SK-N-SH treated with all-trans-retinoic acid at 6 μM for 48 hours (cell line): ENCODE results near the gene LSM3.

Experiments used
- ATAC-seq: fragments of 200-7000 bp; cut with Tn5 transposase; 3 replicates; pipeline ENCODE4 v1.9.1; 2020; ENCODE audit warnings: mild to moderate bottlenecking, moderate library complexity
- ARNTL ChIP-seq: fragments of 450-650 bp; formaldehyde crosslinking; IDR thresholded peaks from 2 replicates; pipeline ENCODE4 v1.5.0; 2020; ENCODE audit warnings: low read depth, mild to moderate bottlenecking, moderate library complexity, borderline replicate concordance
- BACH2 ChIP-seq: fragments of 250-450 bp; sonication (Bioruptor Pico); IDR thresholded peaks from 2 replicates; pipeline ENCODE4 v1.9.0; 2021; ENCODE audit warnings: mild to moderate bottlenecking, borderline replicate concordance
- ESRRG ChIP-seq: fragments of 250-450 bp; sonication (Bioruptor Pico); IDR thresholded peaks from 2 replicates; pipeline ENCODE4 v1.6.1; 2021; ENCODE audit warnings: mild to moderate bottlenecking
- GLIS3 ChIP-seq: fragments of 250-450 bp; sonication (Bioruptor Pico); IDR thresholded peaks from 2 replicates; pipeline ENCODE4 v1.5.0; 2020; ENCODE audit warnings: mild to moderate bottlenecking, moderate library complexity
- ISL1 ChIP-seq: fragments of 250-450 bp; sonication (Bioruptor Pico); IDR thresholded peaks from 2 replicates; pipeline ENCODE4 v2.1.2; 2022; ENCODE audit warnings: mild to moderate bottlenecking, moderate library complexity
- OSR1 ChIP-seq: fragments of 250-450 bp; sonication (Bioruptor Pico); IDR thresholded peaks from 2 replicates; pipeline ENCODE4 v1.8.0; 2022; ENCODE audit warnings: moderate library complexity, mild to moderate bottlenecking, inconsistent platforms
- PATZ1 ChIP-seq: fragments of 250-450 bp; sonication (Bioruptor Pico); IDR thresholded peaks from 2 replicates; pipeline ENCODE4 v1.8.0; 2020; ENCODE audit warnings: mild to moderate bottlenecking, moderate library complexity, borderline replicate concordance
- PPARA ChIP-seq: fragments of 250-450 bp; sonication (Bioruptor Pico); IDR thresholded peaks from 2 replicates; pipeline ENCODE4 v1.5.0; 2020; ENCODE audit warnings: mild to moderate bottlenecking, borderline replicate concordance
- RARB ChIP-seq: fragments of 250-450 bp; sonication (Bioruptor Pico); IDR thresholded peaks from 2 replicates; pipeline ENCODE4 v1.8.0; 2021; ENCODE audit warnings: mild to moderate bottlenecking, moderate library complexity
- SNAI2 ChIP-seq: fragments of 250-450 bp; sonication (Bioruptor Pico); IDR thresholded peaks from 2 replicates; pipeline ENCODE4 v1.5.0; 2020; ENCODE audit warnings: mild to moderate bottlenecking, moderate library complexity
- TCF4 ChIP-seq: fragments of 250-450 bp; sonication (Bioruptor Pico); IDR thresholded peaks from 2 replicates; pipeline ENCODE4 v1.8.0; 2021; ENCODE audit warnings: mild to moderate bottlenecking, moderate library complexity, borderline replicate concordance
- TOX ChIP-seq: fragments of 250-450 bp; sonication (Bioruptor Pico); IDR thresholded peaks from 2 replicates; pipeline ENCODE4 v1.8.0; 2021; ENCODE audit warnings: mild to moderate bottlenecking, moderate library complexity, borderline replicate concordance
- TSHZ2 ChIP-seq: fragments of 250-450 bp; sonication (Bioruptor Pico); IDR thresholded peaks from 2 replicates; pipeline ENCODE4 v1.5.0; 2020; ENCODE audit warnings: mild to moderate bottlenecking, moderate library complexity
- ZC3H10 ChIP-seq: fragments of 250-450 bp; sonication (Bioruptor Pico); IDR thresholded peaks from 2 replicates; pipeline ENCODE4 v1.5.1; 2021; ENCODE audit warnings: mild to moderate bottlenecking, moderate library complexity
- ZFP3 ChIP-seq: fragments of 250-450 bp; sonication (Bioruptor Pico); IDR thresholded peaks from 2 replicates; pipeline ENCODE4 v1.5.0; 2020; ENCODE audit warnings: mild to moderate bottlenecking, moderate library complexity
- ZFP30 ChIP-seq: fragments of 450-650 bp; formaldehyde crosslinking; IDR thresholded peaks from 2 replicates; pipeline ENCODE4 v1.5.0; 2022; ENCODE audit warnings: mild to moderate bottlenecking, moderate library complexity
- ZNF565 ChIP-seq: fragments of 450-650 bp; formaldehyde crosslinking; conservative IDR thresholded peaks from 2 replicates; pipeline ENCODE4 v1.5.0; 2020; ENCODE audit warnings: low read depth, mild to moderate bottlenecking, moderate library complexity
- ZNF70 ChIP-seq: fragments of 450-650 bp; formaldehyde crosslinking; IDR thresholded peaks from 2 replicates; pipeline ENCODE4 v1.5.0; 2020; ENCODE audit warnings: mild to moderate bottlenecking, moderate library complexity
- ZNF8 ChIP-seq: fragments of 450-650 bp; formaldehyde crosslinking; IDR thresholded peaks from 2 replicates; pipeline ENCODE4 v1.5.0; 2020; ENCODE audit warnings: mild to moderate bottlenecking, moderate library complexity
- TF ChIP-seq, protein P1 (sequence below): fragments of 250-450 bp; sonication (Bioruptor Pico); IDR thresholded peaks from 2 replicates; pipeline ENCODE4 v1.8.0; 2021; ENCODE audit warnings: low read depth, mild to moderate bottlenecking, moderate library complexity, borderline replicate concordance
- TF ChIP-seq, protein P2 (sequence below): fragments of 250-450 bp; sonication (Bioruptor Pico); IDR thresholded peaks from 2 replicates; pipeline ENCODE4 v1.5.1; 2021; ENCODE audit warnings: mild to moderate bottlenecking, moderate library complexity

The LSM3 gene

DNA sequence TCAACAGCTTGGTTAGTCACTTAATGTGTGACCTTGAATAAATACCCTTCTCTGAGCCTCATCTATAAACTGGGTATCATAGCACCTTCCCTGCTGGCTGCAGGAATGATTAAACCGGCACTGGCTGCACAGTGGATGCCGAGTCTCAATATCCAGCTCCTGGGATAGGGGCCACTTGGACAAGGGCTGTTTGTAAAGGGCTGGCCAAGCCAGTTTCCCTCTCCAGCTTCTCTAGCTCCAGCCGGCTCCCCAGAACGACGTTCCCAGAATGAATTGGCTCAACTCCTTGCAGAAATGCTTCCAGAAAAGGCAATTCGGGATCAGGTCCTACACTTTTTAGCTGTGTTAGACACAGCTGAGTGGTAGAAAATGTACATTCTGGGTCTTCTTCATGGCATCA is 58.8 kb downstream of the LSM3 start:
- no peak for ATAC-seq
- TF ChIP-seq ZFP3 (CRISPR knock-in tag), result no peak
- TF ChIP-seq, protein P1, sequence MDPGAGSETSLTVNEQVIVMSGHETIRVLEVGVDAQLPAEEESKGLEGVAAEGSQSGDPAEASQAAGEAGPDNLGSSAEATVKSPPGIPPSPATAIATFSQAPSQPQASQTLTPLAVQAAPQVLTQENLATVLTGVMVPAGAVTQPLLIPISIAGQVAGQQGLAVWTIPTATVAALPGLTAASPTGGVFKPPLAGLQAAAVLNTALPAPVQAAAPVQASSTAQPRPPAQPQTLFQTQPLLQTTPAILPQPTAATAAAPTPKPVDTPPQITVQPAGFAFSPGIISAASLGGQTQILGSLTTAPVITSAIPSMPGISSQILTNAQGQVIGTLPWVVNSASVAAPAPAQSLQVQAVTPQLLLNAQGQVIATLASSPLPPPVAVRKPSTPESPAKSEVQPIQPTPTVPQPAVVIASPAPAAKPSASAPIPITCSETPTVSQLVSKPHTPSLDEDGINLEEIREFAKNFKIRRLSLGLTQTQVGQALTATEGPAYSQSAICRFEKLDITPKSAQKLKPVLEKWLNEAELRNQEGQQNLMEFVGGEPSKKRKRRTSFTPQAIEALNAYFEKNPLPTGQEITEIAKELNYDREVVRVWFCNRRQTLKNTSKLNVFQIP (CRISPR knock-in tag), result no peak
- TF ChIP-seq ZNF70, result no peak
- TF ChIP-seq ESRRG, result no peak
- no peak for TF ChIP-seq ZNF565 (CRISPR knock-in tag)
- TF ChIP-seq TOX (CRISPR knock-in tag), result no peak
- no peak for TF ChIP-seq BACH2 (CRISPR knock-in tag)
- TF ChIP-seq ARNTL (CRISPR knock-in tag), result no peak
- TF ChIP-seq ZNF8 (CRISPR knock-in tag), result no peak
- TF ChIP-seq SNAI2 (CRISPR knock-in tag), result no peak
- TF ChIP-seq PATZ1 (CRISPR knock-in tag), result no peak
- no peak for TF ChIP-seq GLIS3 (CRISPR knock-in tag)
- TF ChIP-seq PPARA (CRISPR knock-in tag), result no peak
- TF ChIP-seq TSHZ2 (CRISPR knock-in tag), result no peak
- no peak for TF ChIP-seq ISL1 (CRISPR knock-in tag)
- no peak for TF ChIP-seq OSR1 (CRISPR knock-in tag)
- no peak for TF ChIP-seq TCF4 (CRISPR knock-in tag)
- TF ChIP-seq ZC3H10 (CRISPR knock-in tag), result no peak
- no peak for TF ChIP-seq ZFP30 (CRISPR knock-in tag)

DNA sequence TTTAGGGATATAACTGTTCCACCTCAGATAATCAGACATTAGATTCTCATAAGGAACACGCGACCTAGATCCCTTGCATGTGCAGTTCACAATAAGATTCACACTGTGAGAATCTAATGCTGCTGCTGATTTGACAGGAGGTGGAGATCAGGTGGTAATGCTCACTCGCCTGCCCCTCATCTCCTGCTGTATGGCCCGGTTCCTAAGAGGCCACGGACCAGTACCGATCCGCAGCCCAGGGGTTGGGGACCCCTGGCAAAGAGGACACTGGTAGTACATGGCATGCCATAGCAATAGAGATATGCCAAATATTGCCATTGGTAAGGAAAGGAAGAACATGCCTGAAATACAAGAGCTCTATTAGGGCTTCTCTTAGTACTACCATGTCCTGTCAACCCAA is 59.7 kb downstream of the LSM3 start:
- no peak for ATAC-seq
- TF ChIP-seq PPARA (CRISPR knock-in tag) (no peak), ISL1 (CRISPR knock-in tag) (no peak), ZNF8 (CRISPR knock-in tag) (no peak), BACH2 (CRISPR knock-in tag) (no peak), RARB (CRISPR knock-in tag) (no peak), GLIS3 (CRISPR knock-in tag) (no peak), ZNF70 (no peak), TSHZ2 (CRISPR knock-in tag) (no peak), SNAI2 (CRISPR knock-in tag) (no peak), PATZ1 (CRISPR knock-in tag) (no peak), ESRRG (no peak), ZC3H10 (CRISPR knock-in tag) (no peak), ARNTL (CRISPR knock-in tag) (no peak)
- TF ChIP-seq, protein P2, sequence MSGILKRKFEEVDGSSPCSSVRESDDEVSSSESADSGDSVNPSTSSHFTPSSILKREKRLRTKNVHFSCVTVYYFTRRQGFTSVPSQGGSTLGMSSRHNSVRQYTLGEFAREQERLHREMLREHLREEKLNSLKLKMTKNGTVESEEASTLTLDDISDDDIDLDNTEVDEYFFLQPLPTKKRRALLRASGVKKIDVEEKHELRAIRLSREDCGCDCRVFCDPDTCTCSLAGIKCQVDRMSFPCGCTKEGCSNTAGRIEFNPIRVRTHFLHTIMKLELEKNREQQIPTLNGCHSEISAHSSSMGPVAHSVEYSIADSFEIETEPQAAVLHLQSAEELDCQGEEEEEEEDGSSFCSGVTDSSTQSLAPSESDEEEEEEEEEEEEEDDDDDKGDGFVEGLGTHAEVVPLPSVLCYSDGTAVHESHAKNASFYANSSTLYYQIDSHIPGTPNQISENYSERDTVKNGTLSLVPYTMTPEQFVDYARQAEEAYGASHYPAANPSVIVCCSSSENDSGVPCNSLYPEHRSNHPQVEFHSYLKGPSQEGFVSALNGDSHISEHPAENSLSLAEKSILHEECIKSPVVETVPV (CRISPR knock-in tag), result no peak
